Thyroid gland (tissue), 4 donors: ENCODE measurements around the gene SIGLEC1. TPM values are rescaled to one million over a fixed set of nuclear protein-coding genes. Genes with fewer than 3 reads are reported as not detected.

Experiments used
- DNase-seq, 2 donors: peaks; one replicate each; pipeline ENCODE4 v3.0.0-alpha.2; 2019
- H3K27ac ChIP-seq, 3 donors: fragments of 200-600 bp; sonication (generic); 1 replicate in 2 of 3; 2 replicates in 1 of 3; pipeline ENCODE4 v1.5.1; 2016 to 2019; ENCODE audit warnings: mild to moderate bottlenecking in 1 of 3, moderate library complexity in 1 of 3
- H3K27me3 ChIP-seq: fragments of 200-600 bp; sonication (generic); one replicate; pipeline ENCODE4 v1.5.1; 2019
- H3K36me3 ChIP-seq, 2 donors: fragments of 200-600 bp; sonication (generic); one replicate each; pipeline ENCODE4 v1.5.1; 2016 to 2019
- H3K4me1 ChIP-seq, 2 donors: fragments of 200-600 bp; sonication (generic); one replicate each; pipeline ENCODE4 v1.5.1; 2017 to 2019
- H3K4me3 ChIP-seq, 3 donors: fragments of 200-600 bp; sonication (generic); replicated peaks in 1 of 3; 1 replicate in 2 of 3; 2 replicates in 1 of 3; pipeline ENCODE4 v1.5.1; 2016; ENCODE audit warnings: mild to moderate bottlenecking in 1 of 3
- H3K9me3 ChIP-seq: fragments of 200-600 bp; sonication (generic); one replicate; pipeline ENCODE4 v1.5.1; 2017
- POLR2A ChIP-seq, 2 donors: fragments of 450-650 bp; IDR thresholded peaks; one replicate each; pipeline ENCODE4 v1.6.1; 2017; ENCODE audit warnings: antibody characterized with exemption in 2 of 2, mild to moderate bottlenecking in 2 of 2, moderate library complexity in 1 of 2
- WGBS, 2 donors: methylation state at CpG; one replicate each; pipeline ENCODE4 v1.1.5; 2017; 5-methylcytosine and 5-hydroxymethylcytosine counted together
- intact Hi-C: fragments of 100-400 bp; cut with DNase I; formaldehyde crosslinking; loops from one replicate; pipeline ENCODE4 v1.15.1; 2023
- total RNA-seq, 4 donors: library from RNA; depleted of rRNA; stranded (reverse); fragments of >200 nt; gene quantifications; one replicate each; pipeline ENCODE4 v1.2.3, GENCODE V29; 2016
- TF ChIP-seq, protein P1 (sequence below), 6 experiments: fragments of 200-600 bp in 3 of 6; fragments of 450-650 bp in 3 of 6; sonication (generic) in 3 of 6; IDR thresholded peaks; one replicate each; pipeline ENCODE4 v1.5.1; 2016 to 2019; ENCODE audit warnings: antibody characterized with exemption in 6 of 6, mild to moderate bottlenecking in 2 of 6, inconsistent platforms in 1 of 6, moderate library complexity in 1 of 6

SIGLEC1 gene
- total RNA-seq, 4 donors from 2014 or later: 2.6 to 9.1 (median 5.0) TPM

DNA sequence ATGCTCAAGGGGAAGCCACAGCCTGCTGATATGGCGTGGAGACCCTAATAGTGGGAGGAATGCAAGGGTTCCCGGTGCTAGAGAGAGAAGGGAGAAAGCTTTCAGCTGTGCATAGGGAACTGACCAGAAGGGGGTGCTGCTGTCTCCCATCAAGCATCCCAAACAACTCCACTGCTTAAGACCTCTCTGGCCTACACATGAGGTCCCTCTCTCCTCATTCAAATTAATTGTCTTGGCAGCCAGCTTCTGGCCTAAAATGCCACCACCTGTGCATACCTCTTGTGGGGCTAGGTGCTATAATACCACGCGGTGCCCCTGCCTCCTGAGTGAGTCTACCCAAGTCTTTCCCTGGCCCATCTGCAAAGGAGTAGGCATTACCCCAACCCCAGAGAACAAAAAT is 40.7 kb upstream of the SIGLEC1 start:
- TF ChIP-seq, protein P1, sequence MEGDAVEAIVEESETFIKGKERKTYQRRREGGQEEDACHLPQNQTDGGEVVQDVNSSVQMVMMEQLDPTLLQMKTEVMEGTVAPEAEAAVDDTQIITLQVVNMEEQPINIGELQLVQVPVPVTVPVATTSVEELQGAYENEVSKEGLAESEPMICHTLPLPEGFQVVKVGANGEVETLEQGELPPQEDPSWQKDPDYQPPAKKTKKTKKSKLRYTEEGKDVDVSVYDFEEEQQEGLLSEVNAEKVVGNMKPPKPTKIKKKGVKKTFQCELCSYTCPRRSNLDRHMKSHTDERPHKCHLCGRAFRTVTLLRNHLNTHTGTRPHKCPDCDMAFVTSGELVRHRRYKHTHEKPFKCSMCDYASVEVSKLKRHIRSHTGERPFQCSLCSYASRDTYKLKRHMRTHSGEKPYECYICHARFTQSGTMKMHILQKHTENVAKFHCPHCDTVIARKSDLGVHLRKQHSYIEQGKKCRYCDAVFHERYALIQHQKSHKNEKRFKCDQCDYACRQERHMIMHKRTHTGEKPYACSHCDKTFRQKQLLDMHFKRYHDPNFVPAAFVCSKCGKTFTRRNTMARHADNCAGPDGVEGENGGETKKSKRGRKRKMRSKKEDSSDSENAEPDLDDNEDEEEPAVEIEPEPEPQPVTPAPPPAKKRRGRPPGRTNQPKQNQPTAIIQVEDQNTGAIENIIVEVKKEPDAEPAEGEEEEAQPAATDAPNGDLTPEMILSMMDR (IDR thresholded peaks at IDR 0.05): peak in 4 of 6 experiments; percentile 40 to 69 (median 52)
- no peak for TF ChIP-seq POLR2A (IDR thresholded peaks at IDR 0.05)
- Histone ChIP-seq H3K4me3 (no peak overlapping the region), H3K27ac (no peak overlapping the region), H3K9me3 (no peaks in the 10 kb centered on the region), H3K4me1 (peaks cover 6 to 21% of the 10 kb centered on the region in 2 donors), H3K36me3 (no peaks in the 10 kb centered on the region), H3K27me3 (no peaks in the 10 kb centered on the region)
- intact Hi-C loops: no loop called here
- 38 to 50% methylated on average over 4 of the region's 4 CpGs for WGBS, 2 donors
- peak; percentile 57 to 59 for DNase-seq

DNA sequence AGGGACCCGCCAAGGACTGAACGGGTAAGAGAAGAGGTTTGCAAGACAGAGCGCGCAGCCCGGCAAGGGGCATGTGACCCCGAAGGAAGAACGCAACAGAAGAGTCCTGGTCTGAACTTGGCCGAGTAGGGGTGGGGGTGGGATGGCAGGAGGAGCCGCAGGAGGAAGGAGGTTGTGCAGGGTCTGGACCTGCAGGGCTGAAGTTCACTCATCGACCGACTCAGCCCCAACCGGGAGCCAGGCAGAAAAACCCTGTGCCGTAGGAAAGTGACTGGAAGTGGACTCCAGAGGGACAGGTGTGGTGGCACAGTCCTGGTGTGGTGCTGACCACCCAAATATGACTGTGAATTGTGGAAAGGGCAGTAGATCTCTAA is 40.0 kb upstream of the SIGLEC1 start:
- peaks cover 6 to 21% of the 10 kb centered on the region in 2 donors for H3K4me1 ChIP-seq
- no peaks in the 10 kb centered on the region for H3K9me3 ChIP-seq
- TF ChIP-seq, protein P1 (IDR thresholded peaks at IDR 0.05): no peak
- no peak for TF ChIP-seq POLR2A (IDR thresholded peaks at IDR 0.05)
- intact Hi-C loops: no loop called here
- H3K27me3 ChIP-seq: no peaks in the 10 kb centered on the region
- H3K4me3 ChIP-seq: peak overlapping the region in 1 of 3 donors; percentile 19
- no peaks in the 10 kb centered on the region for H3K36me3 ChIP-seq
- H3K27ac ChIP-seq: no peak overlapping the region
- DNase-seq: no peak
- WGBS, 2 donors: 46 to 59% methylated on average over 13 of the region's 13 CpGs

DNA sequence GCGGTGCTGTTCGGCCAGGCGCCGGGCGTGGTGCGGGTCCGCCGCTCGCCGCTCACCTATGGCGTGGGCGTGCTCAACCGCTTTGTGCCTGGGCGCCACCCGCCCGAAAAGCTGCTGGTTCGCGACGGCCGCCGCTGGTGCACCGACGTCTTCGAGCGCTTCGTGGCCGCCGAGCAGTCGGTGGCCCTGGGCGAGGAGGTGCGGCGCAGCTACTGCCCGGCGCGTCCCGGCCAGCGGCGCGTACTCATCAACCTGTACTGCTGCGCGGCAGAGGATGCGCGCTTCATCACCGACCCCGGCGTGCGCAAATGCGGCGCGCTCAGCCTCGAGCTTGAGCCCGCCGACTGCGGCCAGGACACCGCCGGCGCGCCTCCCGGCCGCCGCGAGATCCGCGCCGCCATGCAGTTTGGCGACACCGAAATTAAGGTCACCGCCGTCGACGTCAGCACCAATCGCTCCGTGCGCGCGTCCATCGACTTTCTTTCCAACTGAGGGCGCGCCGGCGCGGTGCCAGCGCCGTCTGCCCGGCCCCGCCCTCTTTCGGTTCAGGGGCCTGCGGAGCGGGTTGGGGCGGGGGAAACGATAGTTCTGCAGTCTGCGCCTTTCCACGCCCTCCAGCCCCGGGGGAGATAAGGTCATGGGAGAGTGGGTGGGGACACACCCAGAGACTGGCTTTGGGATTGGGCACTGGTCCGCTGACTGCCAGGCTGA is 39.4 kb upstream of the SIGLEC1 start:
- intact Hi-C loops: no loop called here
- no peaks in the 10 kb centered on the region for H3K9me3 ChIP-seq
- no peaks in the 10 kb centered on the region for H3K27me3 ChIP-seq
- 35 to 55% methylated on average over 25 to 49 of the region's 95 CpGs for WGBS, 2 donors
- no peak overlapping the region for H3K27ac ChIP-seq
- no peaks in the 10 kb centered on the region for H3K36me3 ChIP-seq
- H3K4me3 ChIP-seq: peak overlapping the region in 1 of 3 donors; percentile 19
- peaks cover 6 to 21% of the 10 kb centered on the region in 2 donors for H3K4me1 ChIP-seq
- TF ChIP-seq POLR2A (IDR thresholded peaks at IDR 0.05): no peak
- TF ChIP-seq, protein P1 (IDR thresholded peaks at IDR 0.05): no peak
- DNase-seq: peak; percentile 51 to 63

DNA sequence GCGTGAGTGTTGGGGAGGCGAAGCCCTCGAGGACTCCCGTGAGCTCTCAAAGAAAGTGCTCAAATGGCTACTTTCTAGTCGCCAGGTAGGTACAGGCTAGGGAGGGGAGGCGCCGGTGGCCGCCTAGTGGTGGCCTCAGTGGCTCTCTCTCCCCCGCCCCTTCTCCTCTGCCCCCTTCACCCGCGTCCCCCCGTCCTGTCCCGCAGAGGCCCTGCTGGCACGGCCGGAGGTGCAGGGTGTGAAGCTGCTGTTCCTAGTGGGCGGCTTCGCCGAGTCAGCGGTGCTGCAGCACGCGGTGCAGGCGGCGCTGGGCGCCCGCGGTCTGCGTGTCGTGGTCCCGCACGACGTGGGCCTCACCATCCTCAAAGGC is 38.9 kb upstream of the SIGLEC1 start:
- no peak overlapping the region for H3K27ac ChIP-seq
- peaks cover 6 to 21% of the 10 kb centered on the region in 2 donors for H3K4me1 ChIP-seq
- H3K9me3 ChIP-seq: no peaks in the 10 kb centered on the region
- H3K27me3 ChIP-seq: no peaks in the 10 kb centered on the region
- DNase-seq: no peak
- peak overlapping the region in 1 of 3 donors; percentile 19 for H3K4me3 ChIP-seq
- H3K36me3 ChIP-seq: no peaks in the 10 kb centered on the region
- TF ChIP-seq POLR2A (IDR thresholded peaks at IDR 0.05): no peak
- TF ChIP-seq, protein P1 (IDR thresholded peaks at IDR 0.05): no peak
- WGBS, 2 donors: 73 to 74% methylated on average over 7 to 9 of the region's 31 CpGs
- intact Hi-C loops: no loop called here

DNA sequence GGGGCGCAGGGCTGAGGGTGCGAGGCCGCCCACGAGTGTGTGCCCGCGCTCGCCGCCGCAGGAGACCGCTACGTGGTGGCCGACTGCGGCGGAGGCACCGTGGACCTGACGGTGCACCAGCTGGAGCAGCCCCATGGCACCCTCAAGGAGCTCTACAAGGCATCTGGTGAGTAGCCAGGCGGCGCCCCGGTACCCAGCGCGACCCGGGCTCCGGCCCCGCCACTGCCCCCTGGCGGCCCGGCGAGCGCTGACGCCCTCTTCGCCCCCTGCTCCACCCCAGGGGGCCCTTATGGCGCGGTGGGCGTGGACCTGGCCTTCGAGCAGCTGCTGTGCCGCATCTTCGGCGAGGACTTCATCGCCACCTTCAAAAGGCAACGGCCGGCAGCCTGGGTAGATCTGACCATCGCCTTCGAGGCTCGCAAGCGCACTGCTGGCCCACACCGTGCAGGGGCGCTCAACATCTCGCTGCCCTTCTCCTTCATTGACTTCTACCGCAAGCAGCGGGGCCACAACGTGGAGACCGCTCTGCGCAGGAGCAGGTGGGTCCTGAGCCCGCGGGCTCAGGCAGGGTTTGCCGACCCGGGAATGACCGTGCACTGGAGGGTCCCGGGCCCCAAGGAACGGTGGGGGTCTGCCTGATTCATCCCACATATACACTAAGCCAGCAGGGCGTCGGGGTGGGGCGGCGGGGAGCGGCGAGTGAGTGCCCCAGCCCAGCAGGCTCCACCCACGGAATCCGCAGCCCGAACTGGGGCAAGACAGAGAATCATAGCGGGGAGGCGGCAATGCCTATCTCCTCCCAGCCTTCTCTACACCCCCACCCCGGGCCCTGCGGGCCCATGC is 37.5 kb upstream of the SIGLEC1 start:
- no peak for TF ChIP-seq POLR2A (IDR thresholded peaks at IDR 0.05)
- TF ChIP-seq, protein P1 (IDR thresholded peaks at IDR 0.05): peak; percentile 41 to 86 (median 62)
- H3K36me3 ChIP-seq: no peaks in the 10 kb centered on the region
- H3K27me3 ChIP-seq: no peaks in the 10 kb centered on the region
- DNase-seq: peak; percentile 48 to 51
- no peaks in the 10 kb centered on the region for H3K9me3 ChIP-seq
- intact Hi-C loops: no loop called here
- no peak overlapping the region for H3K4me3 ChIP-seq
- H3K27ac ChIP-seq: no peak overlapping the region
- H3K4me1 ChIP-seq: peaks cover 6 to 26% of the 10 kb centered on the region in 2 donors
- WGBS, 2 donors: 34 to 51% methylated on average over 22 to 33 of the region's 72 CpGs
